HepG2 (cell line): ENCODE measurements around the gene SEH1L. TPM values are rescaled to one million over a fixed set of nuclear protein-coding genes. Genes with fewer than 3 reads are reported as not detected.

Experiments
- ARNTL ChIP-seq: sonication (generic); formaldehyde crosslinking; IDR thresholded peaks from 2 replicates; pipeline ENCODE4 v1.4.0; 2020; ENCODE audit warnings: mild to moderate bottlenecking, missing genetic modification reagents
- ELF1 ChIP-seq: sonication (generic); formaldehyde crosslinking; IDR thresholded peaks from 2 replicates; pipeline ENCODE4 v1.4.0; 2020; ENCODE audit warnings: missing genetic modification reagents
- FOXO1 ChIP-seq: sonication (generic); formaldehyde crosslinking; IDR thresholded peaks from 2 replicates; pipeline ENCODE4 v1.4.0; 2020; ENCODE audit warnings: missing genetic modification reagents
- PCBP1 ChIP-seq: fragments of 200-400 bp; formaldehyde crosslinking; IDR thresholded peaks from 2 replicates; pipeline ENCODE4 v1.6.1; 2017; ENCODE audit warnings: mild to moderate bottlenecking, low read depth, low read length, borderline replicate concordance
- POLR2AphosphoS5 ChIP-seq: IDR thresholded peaks from 2 replicates; pipeline ENCODE4 v1.6.1; 2012; ENCODE audit warnings: low read depth, low read length
- SALL1 ChIP-seq: sonication (generic); formaldehyde crosslinking; IDR thresholded peaks from 2 replicates; pipeline ENCODE4 v1.8.0; 2022; ENCODE audit warnings: mild to moderate bottlenecking, missing genetic modification reagents
- SALL2 ChIP-seq: sonication (generic); formaldehyde crosslinking; IDR thresholded peaks from 2 replicates; pipeline ENCODE4 v1.8.1; 2023; ENCODE audit warnings: mild to moderate bottlenecking, missing genetic modification reagents, inconsistent platforms
- ZNF10 ChIP-seq: sonication (generic); formaldehyde crosslinking; IDR thresholded peaks from 2 replicates; pipeline ENCODE4 v1.4.0; 2020; ENCODE audit warnings: mild to moderate bottlenecking, low read depth, missing genetic modification reagents, borderline replicate concordance
- ZNF850 ChIP-seq: sonication (generic); formaldehyde crosslinking; conservative IDR thresholded peaks from 2 replicates; pipeline ENCODE4 v1.9.0; 2021; ENCODE audit warnings: mild to moderate bottlenecking, missing genetic modification reagents
- ZSCAN29 ChIP-seq: sonication (generic); formaldehyde crosslinking; conservative IDR thresholded peaks from 2 replicates; pipeline ENCODE4 v1.4.0; 2020; ENCODE audit warnings: mild to moderate bottlenecking, missing genetic modification reagents
- ZSCAN9 ChIP-seq: IDR thresholded peaks from 2 replicates; pipeline ENCODE4 v1.6.1; 2016; ENCODE audit warnings: borderline replicate concordance
- polyA plus RNA-seq, 8 experiments: library from polyadenylated mRNA; depleted of rRNA in 3 of 8; stranded (reverse) in 7 of 8; unstranded in 1 of 8; fragments of >200 nt; fragmentation: Illumina TruSeq in 4 of 8; extraction: Trizol in 4 of 8; gene quantifications; 2 replicates each; pipeline versions ENCODE4 v1.2.1 to v1.2.3, GENCODE V29; 2011 to 2016; ENCODE audit warnings: low read depth in 4 of 8, missing spikeins in 1 of 8, mixed read lengths in 1 of 8; ENCODE audit not compliant: insufficient read depth in 1 of 8
- total RNA-seq, 5 experiments: library from RNA; depleted of rRNA; stranded (reverse); fragments of >200 nt; fragmentation: Illumina TruSeq; extraction: Trizol; gene quantifications; 2 replicates each; pipeline ENCODE4 v1.2.3, GENCODE V29; 2016; ENCODE audit warnings: low read depth in 1 of 5
- TF ChIP-seq, protein P1 (sequence below): sonication (generic); formaldehyde crosslinking; IDR thresholded peaks from 2 replicates; pipeline ENCODE4 v1.8.0; 2022; ENCODE audit warnings: missing genetic modification reagents, mild to moderate bottlenecking, borderline replicate concordance
- TF ChIP-seq, protein P2 (sequence below): sonication (generic); formaldehyde crosslinking; IDR thresholded peaks from 2 replicates; pipeline ENCODE4 v1.4.0; 2020; ENCODE audit warnings: mild to moderate bottlenecking, missing genetic modification reagents, borderline replicate concordance
- TF ChIP-seq, protein P3 (sequence below): sonication (generic); formaldehyde crosslinking; conservative IDR thresholded peaks from 2 replicates; pipeline ENCODE4 v1.4.0; 2020; ENCODE audit warnings: missing genetic modification reagents
- TF ChIP-seq, protein P4 (sequence below): sonication (generic); formaldehyde crosslinking; IDR thresholded peaks from 2 replicates; pipeline ENCODE4 v1.5.1; 2020; ENCODE audit warnings: missing genetic modification reagents, mild to moderate bottlenecking, borderline replicate concordance
- TF ChIP-seq, protein P5 (sequence below): sonication (generic); formaldehyde crosslinking; IDR thresholded peaks from 2 replicates; pipeline ENCODE4 v1.5.0; 2020; ENCODE audit warnings: missing genetic modification reagents
- TF ChIP-seq, protein P6 (sequence below): IDR thresholded peaks from 2 replicates; pipeline ENCODE4 v1.6.1; 2016; ENCODE audit warnings: missing biosample characterization, missing genetic modification reagents, low read depth

SEH1L gene
- total and polyA plus RNA-seq, 2 of the 13 experiments (the other 11 are each of a cell fraction or from before 2014, with no cell fraction given): 59.6 to 63.5 TPM

DNA sequence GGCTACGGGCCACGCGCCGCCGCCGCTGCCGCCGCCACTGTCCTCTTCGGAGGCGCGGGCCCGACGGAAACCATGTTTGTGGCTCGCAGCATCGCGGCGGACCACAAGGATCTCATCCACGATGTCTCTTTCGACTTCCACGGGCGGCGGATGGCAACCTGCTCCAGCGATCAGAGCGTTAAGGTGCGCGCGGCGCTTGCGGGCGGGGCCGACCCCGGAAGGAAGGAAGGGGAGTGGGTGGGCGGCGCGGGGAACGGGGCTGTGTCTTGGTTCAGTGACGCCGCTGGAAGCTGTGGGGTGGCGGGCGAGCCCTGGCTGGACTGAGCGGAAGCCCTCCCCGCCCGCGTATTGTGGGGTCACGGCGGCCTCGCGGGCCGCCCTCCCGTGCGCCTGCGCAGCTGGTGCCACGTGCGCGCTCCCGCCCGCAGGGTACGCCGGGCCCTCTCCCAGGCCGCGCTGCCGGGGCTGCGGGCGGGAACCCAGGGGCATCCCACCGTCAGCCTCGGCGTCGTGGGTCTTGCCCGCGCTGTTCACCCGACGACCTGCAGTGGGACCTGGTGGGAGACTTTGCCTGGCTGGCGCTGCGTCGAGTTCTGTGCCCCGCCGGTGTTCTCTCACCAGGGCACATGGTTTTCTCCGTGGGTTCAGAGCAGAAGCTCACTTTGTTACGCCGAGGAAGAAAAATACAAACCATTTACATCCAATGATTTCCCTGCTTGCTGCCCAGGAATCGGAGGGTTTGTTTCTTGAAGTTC, 416 bp downstream of the SEH1L start (continued):
- TF ChIP-seq, protein P1, sequence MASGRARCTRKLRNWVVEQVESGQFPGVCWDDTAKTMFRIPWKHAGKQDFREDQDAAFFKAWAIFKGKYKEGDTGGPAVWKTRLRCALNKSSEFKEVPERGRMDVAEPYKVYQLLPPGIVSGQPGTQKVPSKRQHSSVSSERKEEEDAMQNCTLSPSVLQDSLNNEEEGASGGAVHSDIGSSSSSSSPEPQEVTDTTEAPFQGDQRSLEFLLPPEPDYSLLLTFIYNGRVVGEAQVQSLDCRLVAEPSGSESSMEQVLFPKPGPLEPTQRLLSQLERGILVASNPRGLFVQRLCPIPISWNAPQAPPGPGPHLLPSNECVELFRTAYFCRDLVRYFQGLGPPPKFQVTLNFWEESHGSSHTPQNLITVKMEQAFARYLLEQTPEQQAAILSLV (CRISPR knock-in tag): peak; percentile 91; the same call in 1 of the 2 replicates
- TF ChIP-seq SALL2 (CRISPR knock-in tag): peak; percentile 94
- TF ChIP-seq, protein P2, sequence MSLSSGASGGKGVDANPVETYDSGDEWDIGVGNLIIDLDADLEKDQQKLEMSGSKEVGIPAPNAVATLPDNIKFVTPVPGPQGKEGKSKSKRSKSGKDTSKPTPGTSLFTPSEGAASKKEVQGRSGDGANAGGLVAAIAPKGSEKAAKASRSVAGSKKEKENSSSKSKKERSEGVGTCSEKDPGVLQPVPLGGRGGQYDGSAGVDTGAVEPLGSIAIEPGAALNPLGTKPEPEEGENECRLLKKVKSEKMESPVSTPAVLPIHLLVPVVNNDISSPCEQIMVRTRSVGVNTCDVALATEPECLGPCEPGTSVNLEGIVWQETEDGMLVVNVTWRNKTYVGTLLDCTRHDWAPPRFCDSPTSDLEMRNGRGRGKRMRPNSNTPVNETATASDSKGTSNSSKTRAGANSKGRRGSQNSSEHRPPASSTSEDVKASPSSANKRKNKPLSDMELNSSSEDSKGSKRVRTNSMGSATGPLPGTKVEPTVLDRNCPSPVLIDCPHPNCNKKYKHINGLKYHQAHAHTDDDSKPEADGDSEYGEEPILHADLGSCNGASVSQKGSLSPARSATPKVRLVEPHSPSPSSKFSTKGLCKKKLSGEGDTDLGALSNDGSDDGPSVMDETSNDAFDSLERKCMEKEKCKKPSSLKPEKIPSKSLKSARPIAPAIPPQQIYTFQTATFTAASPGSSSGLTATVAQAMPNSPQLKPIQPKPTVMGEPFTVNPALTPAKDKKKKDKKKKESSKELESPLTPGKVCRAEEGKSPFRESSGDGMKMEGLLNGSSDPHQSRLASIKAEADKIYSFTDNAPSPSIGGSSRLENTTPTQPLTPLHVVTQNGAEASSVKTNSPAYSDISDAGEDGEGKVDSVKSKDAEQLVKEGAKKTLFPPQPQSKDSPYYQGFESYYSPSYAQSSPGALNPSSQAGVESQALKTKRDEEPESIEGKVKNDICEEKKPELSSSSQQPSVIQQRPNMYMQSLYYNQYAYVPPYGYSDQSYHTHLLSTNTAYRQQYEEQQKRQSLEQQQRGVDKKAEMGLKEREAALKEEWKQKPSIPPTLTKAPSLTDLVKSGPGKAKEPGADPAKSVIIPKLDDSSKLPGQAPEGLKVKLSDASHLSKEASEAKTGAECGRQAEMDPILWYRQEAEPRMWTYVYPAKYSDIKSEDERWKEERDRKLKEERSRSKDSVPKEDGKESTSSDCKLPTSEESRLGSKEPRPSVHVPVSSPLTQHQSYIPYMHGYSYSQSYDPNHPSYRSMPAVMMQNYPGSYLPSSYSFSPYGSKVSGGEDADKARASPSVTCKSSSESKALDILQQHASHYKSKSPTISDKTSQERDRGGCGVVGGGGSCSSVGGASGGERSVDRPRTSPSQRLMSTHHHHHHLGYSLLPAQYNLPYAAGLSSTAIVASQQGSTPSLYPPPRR (CRISPR knock-in tag): no peak
- TF ChIP-seq ZNF10 (CRISPR knock-in tag): no peak
- peak; percentile 32; the same call in 1 of the 2 replicates for TF ChIP-seq ARNTL (CRISPR knock-in tag)
- no peak for TF ChIP-seq ZSCAN29 (CRISPR knock-in tag)
- TF ChIP-seq, protein P3, sequence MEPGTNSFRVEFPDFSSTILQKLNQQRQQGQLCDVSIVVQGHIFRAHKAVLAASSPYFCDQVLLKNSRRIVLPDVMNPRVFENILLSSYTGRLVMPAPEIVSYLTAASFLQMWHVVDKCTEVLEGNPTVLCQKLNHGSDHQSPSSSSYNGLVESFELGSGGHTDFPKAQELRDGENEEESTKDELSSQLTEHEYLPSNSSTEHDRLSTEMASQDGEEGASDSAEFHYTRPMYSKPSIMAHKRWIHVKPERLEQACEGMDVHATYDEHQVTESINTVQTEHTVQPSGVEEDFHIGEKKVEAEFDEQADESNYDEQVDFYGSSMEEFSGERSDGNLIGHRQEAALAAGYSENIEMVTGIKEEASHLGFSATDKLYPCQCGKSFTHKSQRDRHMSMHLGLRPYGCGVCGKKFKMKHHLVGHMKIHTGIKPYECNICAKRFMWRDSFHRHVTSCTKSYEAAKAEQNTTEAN (CRISPR knock-in tag): peak; percentile 95
- TF ChIP-seq PCBP1: no peak
- TF ChIP-seq FOXO1: peak; percentile 48; the same call in 1 of the 2 replicates
- TF ChIP-seq ZSCAN9 (CRISPR knock-in tag): peak; percentile 80; the same call in 1 of the 2 replicates
- TF ChIP-seq, protein P4, sequence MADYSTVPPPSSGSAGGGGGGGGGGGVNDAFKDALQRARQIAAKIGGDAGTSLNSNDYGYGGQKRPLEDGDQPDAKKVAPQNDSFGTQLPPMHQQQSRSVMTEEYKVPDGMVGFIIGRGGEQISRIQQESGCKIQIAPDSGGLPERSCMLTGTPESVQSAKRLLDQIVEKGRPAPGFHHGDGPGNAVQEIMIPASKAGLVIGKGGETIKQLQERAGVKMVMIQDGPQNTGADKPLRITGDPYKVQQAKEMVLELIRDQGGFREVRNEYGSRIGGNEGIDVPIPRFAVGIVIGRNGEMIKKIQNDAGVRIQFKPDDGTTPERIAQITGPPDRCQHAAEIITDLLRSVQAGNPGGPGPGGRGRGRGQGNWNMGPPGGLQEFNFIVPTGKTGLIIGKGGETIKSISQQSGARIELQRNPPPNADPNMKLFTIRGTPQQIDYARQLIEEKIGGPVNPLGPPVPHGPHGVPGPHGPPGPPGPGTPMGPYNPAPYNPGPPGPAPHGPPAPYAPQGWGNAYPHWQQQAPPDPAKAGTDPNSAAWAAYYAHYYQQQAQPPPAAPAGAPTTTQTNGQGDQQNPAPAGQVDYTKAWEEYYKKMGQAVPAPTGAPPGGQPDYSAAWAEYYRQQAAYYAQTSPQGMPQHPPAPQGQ (CRISPR knock-in tag): 0 out of 2 replicates have a peak, but pooled peaks have one; percentile 18
- TF ChIP-seq, protein P5, sequence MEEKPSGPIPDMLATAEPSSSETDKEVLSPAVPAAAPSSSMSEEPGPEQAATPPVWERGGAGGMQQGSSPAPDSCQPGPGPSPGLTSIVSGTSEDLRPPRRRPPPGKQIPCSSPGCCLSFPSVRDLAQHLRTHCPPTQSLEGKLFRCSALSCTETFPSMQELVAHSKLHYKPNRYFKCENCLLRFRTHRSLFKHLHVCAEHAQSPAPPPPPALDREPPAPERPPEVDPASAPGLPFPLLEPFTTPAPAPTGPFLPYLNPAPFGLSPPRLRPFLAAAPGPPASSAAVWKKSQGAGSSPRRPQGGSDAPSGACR: peak; percentile 84; the same call in 1 of the 2 replicates
- TF ChIP-seq, protein P6, sequence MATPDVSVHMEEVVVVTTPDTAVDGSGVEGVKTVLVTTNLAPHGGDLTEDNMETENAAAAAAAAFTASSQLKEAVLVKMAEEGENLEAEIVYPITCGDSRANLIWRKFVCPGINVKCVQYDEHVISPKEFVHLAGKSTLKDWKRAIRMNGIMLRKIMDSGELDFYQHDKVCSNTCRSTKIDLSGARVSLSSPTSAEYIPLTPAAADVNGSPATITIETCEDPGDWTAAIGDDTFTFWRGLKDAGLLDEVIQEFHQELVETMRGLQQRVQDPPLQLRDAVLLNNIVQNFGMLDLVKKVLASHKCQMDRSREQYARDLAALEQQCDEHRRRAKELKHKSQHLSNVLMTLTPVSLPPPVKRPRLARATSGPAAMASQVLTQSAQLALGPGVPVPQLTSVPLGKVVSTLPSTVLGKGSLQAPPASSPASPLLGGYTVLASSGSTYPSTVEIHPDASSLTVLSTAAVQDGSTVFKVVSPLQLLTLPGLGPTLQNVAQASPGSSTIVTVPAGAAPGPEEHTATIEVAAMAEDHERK: no peak; the same call in 1 of the 2 replicates
- no peak for TF ChIP-seq ZNF850 (CRISPR knock-in tag)
- peak; percentile 68 for TF ChIP-seq POLR2AphosphoS5
- peak; percentile 91 for TF ChIP-seq ELF1 (CRISPR knock-in tag)
- peak; percentile 94 for TF ChIP-seq SALL1 (CRISPR knock-in tag)
